CD4-positive, alpha-beta T cell (primary cell): ENCODE results near the gene MEP1B. TPM values are rescaled to one million over a fixed set of nuclear protein-coding genes. Genes with fewer than 3 reads are reported as not detected.
A peak's percentile ranks its signal among the peaks of the same experiment; 100 is the strongest.

Experiments used
- ATAC-seq: fragments of 200-7000 bp; cut with Tn5 transposase; one replicate; pipeline ENCODE4 v1.10.0; 2022; ENCODE audit warnings: mild to moderate bottlenecking; ENCODE audit not compliant: poor library complexity
- CTCF ChIA-PET: fragments of 350-600 bp; sonication (Branson Sonifier 250); formaldehyde crosslinking; loops from one replicate; lab custom pipeline; 2021; ENCODE audit warnings: antibody characterized with exemption, inconsistent platforms; lab: Charles Lee
- POLR2A ChIA-PET: fragments of 350-600 bp; sonication (Branson Sonifier 250); formaldehyde crosslinking; loops from one replicate; lab custom pipeline; 2021; ENCODE audit warnings: antibody characterized with exemption, inconsistent platforms; lab: Charles Lee
- DNase-seq, 14 experiments: peaks; one replicate each; pipeline ENCODE4 v3.0.0-alpha.2; 2013 to 2020; ENCODE audit warnings: mixed read lengths in 2 of 14
- H3K27ac ChIP-seq, 2 donors: one replicate each; pipeline versions ENCODE4 v1.5.1 to v1.7.0; 2013; ENCODE audit warnings: low read length in 2 of 2, low read depth in 1 of 2, mild to moderate bottlenecking in 1 of 2
- H3K27me3 ChIP-seq, 2 experiments: 1 replicate in 1 of 2; 2 replicates in 1 of 2; pipeline versions ENCODE4 v1.6.1 to v1.7.0; 2013; ENCODE audit warnings: low read length in 2 of 2, control low read depth in 1 of 2, mild to moderate bottlenecking in 1 of 2, moderate library complexity in 1 of 2; ENCODE audit not compliant: insufficient read depth in 2 of 2, control insufficient read depth in 1 of 2
- H3K36me3 ChIP-seq: one replicate; pipeline ENCODE4 v1.6.1; 2013; ENCODE audit warnings: low read length, control low read depth; ENCODE audit not compliant: insufficient read depth
- H3K4me1 ChIP-seq: one replicate; pipeline ENCODE4 v1.6.1; 2013; ENCODE audit warnings: low read length, control low read depth; ENCODE audit not compliant: insufficient read depth
- H3K4me3 ChIP-seq: one replicate; pipeline ENCODE4 v1.5.1; 2013; ENCODE audit warnings: mild to moderate bottlenecking, low read length, moderate library complexity
- H3K9me3 ChIP-seq, 2 experiments: 1 replicate in 1 of 2; 2 replicates in 1 of 2; pipeline versions ENCODE4 v1.6.1 to v1.7.0; 2013; ENCODE audit warnings: low read length in 2 of 2, mild to moderate bottlenecking in 2 of 2, control low read depth in 1 of 2, moderate library complexity in 1 of 2; ENCODE audit not compliant: control insufficient read depth in 1 of 2, insufficient read depth in 1 of 2
- H3K27ac Mint-ChIP-seq: one replicate; pipeline ENCODE4 v1.8.0; 2020; ENCODE audit warnings: mixed read lengths
- H3K27me3 Mint-ChIP-seq: one replicate; pipeline ENCODE4 v1.8.0; 2021; ENCODE audit warnings: mixed read lengths
- H3K36me3 Mint-ChIP-seq: one replicate; pipeline ENCODE4 v1.8.0; 2021; ENCODE audit warnings: low read depth, mixed read lengths
- H3K4me1 Mint-ChIP-seq: one replicate; pipeline ENCODE4 v1.8.0; 2021; ENCODE audit warnings: low read depth, mixed read lengths
- H3K4me3 Mint-ChIP-seq: one replicate; pipeline ENCODE4 v1.8.0; 2020; ENCODE audit warnings: mild to moderate bottlenecking, mixed read lengths
- H3K9me3 Mint-ChIP-seq: one replicate; pipeline ENCODE4 v1.8.0; 2020; ENCODE audit warnings: mixed read lengths
- CTCF ChIP-seq: fragments of 200-600 bp; IDR thresholded peaks from one replicate; pipeline ENCODE4 v1.8.0; 2022; ENCODE audit warnings: antibody characterized with exemption, mild to moderate bottlenecking
- intact Hi-C, 2 experiments: fragments of 100-400 bp; cut with DNase I in 1 of 2; cut with micrococcal nuclease in 1 of 2; formaldehyde crosslinking; loops; one replicate each; pipeline versions ENCODE4 v1.15.1 to v1.9.0; 2023 to 2025; cut with DNase I, micrococcal nuclease
- total RNA-seq, 174 experiments: library from RNA in 2 of 174; stranded (reverse) in 2 of 174; gene quantifications; one replicate each; pipeline ENCODE4 v1.2.3 and lab custom pipeline; 2021 to 2026

MEP1B gene
- total RNA-seq, 2 experiments from 2014 or later = not detected

GRCh38 chr18:32252141-32252860 lies 62.5 kb downstream of the MEP1B start:
- H3K27ac ChIP-seq = no peak overlapping the region
- Mint-ChIP-seq H3K27me3 (peaks cover 47% of the 10 kb centered on the region), H3K27ac (no peak overlapping the region), H3K36me3 (no peaks in the 10 kb centered on the region), H3K9me3 (no peaks in the 10 kb centered on the region), H3K4me3 (no peak overlapping the region), H3K4me1 (no peaks in the 10 kb centered on the region)
- peaks cover 0 to 3% of the 10 kb centered on the region in 2 experiments for H3K27me3 ChIP-seq
- POLR2A ChIA-PET = no interaction called here
- CTCF ChIA-PET = interaction anchor here (0.6 to 0.7 kb wide), 2 partner anchors 21 to 40 kb away, joined by 3 to 4 read pairs; no protein-coding TSS in a partner anchor
- H3K4me1 ChIP-seq = no peaks in the 10 kb centered on the region
- ATAC-seq (no peak), DNase-seq (no peak)
- no peaks in the 10 kb centered on the region for H3K36me3 ChIP-seq
- no peak overlapping the region for H3K4me3 ChIP-seq
- no peak for TF ChIP-seq CTCF
- intact Hi-C loops = no loop called here
- no peaks in the 10 kb centered on the region for H3K9me3 ChIP-seq

- Mint-ChIP-seq H3K27me3 (peaks cover 26% of the 10 kb centered on the region), H3K4me1 (no peaks in the 10 kb centered on the region), H3K4me3 (no peak overlapping the region), H3K27ac (no peak overlapping the region), H3K36me3 (no peaks in the 10 kb centered on the region), H3K9me3 (no peaks in the 10 kb centered on the region)
- intact Hi-C loops = no loop called here
- no peak overlapping the region for H3K4me3 ChIP-seq
- POLR2A ChIA-PET = no interaction called here
- no peaks in the 10 kb centered on the region for H3K4me1 ChIP-seq
- ATAC-seq (no peak), DNase-seq (no peak)
- no peak for TF ChIP-seq CTCF
- no peaks in the 10 kb centered on the region for H3K36me3 ChIP-seq
- H3K9me3 ChIP-seq = peaks cover 0 to 3% of the 10 kb centered on the region in 2 experiments
- H3K27me3 ChIP-seq = peaks cover 0 to 3% of the 10 kb centered on the region in 2 experiments
- no peak overlapping the region for H3K27ac ChIP-seq
- CTCF ChIA-PET = no interaction called here
Observed at GRCh38 chr18:32255570-32255969, 65.7 kb downstream of the MEP1B start.

GRCh38 chr18:32257084-32257785 lies 67.4 kb downstream of the MEP1B start:
- no peak overlapping the region for H3K27ac Mint-ChIP-seq
- H3K27me3 Mint-ChIP-seq = peaks cover 29% of the 10 kb centered on the region
- no peaks in the 10 kb centered on the region for H3K36me3 Mint-ChIP-seq
- H3K4me3 Mint-ChIP-seq = no peak overlapping the region
- no peak for TF ChIP-seq CTCF
- no peaks in the 10 kb centered on the region for H3K4me1 ChIP-seq
- CTCF ChIA-PET = no interaction called here
- DNase-seq (peak in 2 of 14 experiments; percentile 11 to 13), ATAC-seq (no peak)
- H3K27me3 ChIP-seq = no peaks in the 10 kb centered on the region
- no peak overlapping the region for H3K4me3 ChIP-seq
- intact Hi-C loops = no loop called here
- no peak overlapping the region for H3K27ac ChIP-seq
- peaks cover 0 to 3% of the 10 kb centered on the region in 2 experiments for H3K9me3 ChIP-seq
- POLR2A ChIA-PET = no interaction called here
- H3K9me3 Mint-ChIP-seq = no peaks in the 10 kb centered on the region
- no peaks in the 10 kb centered on the region for H3K4me1 Mint-ChIP-seq
- H3K36me3 ChIP-seq = no peaks in the 10 kb centered on the region
